Dermis blood vessel endothelial cell (primary cell): ENCODE measurements around the gene PLA2G4B. TPM values are rescaled to one million over a fixed set of nuclear protein-coding genes. Genes with fewer than 3 reads are reported as not detected.

ENCODE experiments used
- DNase-seq: peaks from one replicate; pipeline ENCODE4 v3.0.0; 2010
- total RNA-seq: library from RNA; depleted of rRNA; stranded (reverse); fragments of >200 nt; gene quantifications from 2 replicates; pipeline ENCODE4 v1.2.3, GENCODE V29; 2014

PLA2G4B gene
- total RNA-seq, 1 donor from 2014 or later = 1.0 TPM

GRCh38 chr15:41851167-41851523, 12.5 kb downstream of the PLA2G4B start:
- no peak for DNase-seq

GRCh38 chr15:41851755-41852370, 13.2 kb downstream of the PLA2G4B start:
- DNase-seq = no peak

GRCh38 chr15:41852736-41853590, 14.3 kb downstream of the PLA2G4B start:
- DNase-seq = no peak

GRCh38 chr15:41853831-41854230, 15.2 kb downstream of the PLA2G4B start:
- DNase-seq = no peak

GRCh38 chr15:41854443-41854842, 15.8 kb downstream of the PLA2G4B start:
- DNase-seq = no peak

- no peak for DNase-seq
Measured at GRCh38 chr15:41855261-41855961, 16.8 kb downstream of the PLA2G4B start.

- DNase-seq = no peak
Measured at GRCh38 chr15:41856262-41856661, 17.6 kb downstream of the PLA2G4B start.

GRCh38 chr15:41856716-41857115, 18.1 kb downstream of the PLA2G4B start:
- DNase-seq = no peak

- no peak for DNase-seq
Measured at GRCh38 chr15:41857316-41857715, 18.7 kb downstream of the PLA2G4B start.

GRCh38 chr15:41858756-41859155, 20.1 kb downstream of the PLA2G4B start:
- DNase-seq = no peak

GRCh38 chr15:41860049-41860828, 21.6 kb downstream of the PLA2G4B start:
- DNase-seq = peak; percentile 26

GRCh38 chr15:41861736-41862356, 23.2 kb downstream of the PLA2G4B start:
- no peak for DNase-seq

GRCh38 chr15:41862515-41863116, 24.0 kb downstream of the PLA2G4B start:
- no peak for DNase-seq

- DNase-seq = no peak
Measured at GRCh38 chr15:41865490-41866055, 26.9 kb downstream of the PLA2G4B start.

GRCh38 chr15:41866263-41866703, 27.6 kb downstream of the PLA2G4B start:
- no peak for DNase-seq

- DNase-seq = no peak
Measured at GRCh38 chr15:41866872-41867579, 28.4 kb downstream of the PLA2G4B start.

GRCh38 chr15:41868321-41868720, 29.7 kb downstream of the PLA2G4B start:
- DNase-seq = no peak

- DNase-seq = no peak
Measured at GRCh38 chr15:41869770-41870688, 31.4 kb downstream of the PLA2G4B start.

- DNase-seq = no peak
Measured at GRCh38 chr15:41870689-41871081, 32.0 kb downstream of the PLA2G4B start.
